GM12892 (cell line): Measurements from ENCODE around the gene CLDND1.

Experiments
- DNase-seq: peaks from one replicate; pipeline ENCODE4 v3.0.0; 2011; ENCODE audit not compliant: insufficient read length
- FAIRE-seq: peaks from 2 replicates; lab custom pipeline; 2011; peaks lifted over from hg19 to GRCh38; lab: Jason Lieb, UNC
- POLR2A ChIP-seq: IDR thresholded peaks from 2 replicates; pipeline ENCODE4 v1.6.1; 2011; ENCODE audit warnings: low read depth, low read length, control low read depth
- POLR2AphosphoS5 ChIP-seq: IDR thresholded peaks from 2 replicates; pipeline ENCODE4 v1.6.1; 2011; ENCODE audit warnings: low read depth, low read length, control low read depth
- TAF1 ChIP-seq: IDR thresholded peaks from 2 replicates; pipeline ENCODE4 v1.6.1; 2011; ENCODE audit warnings: low read depth, mild to moderate bottlenecking, control low read depth, low read length, borderline replicate concordance

The CLDND1 gene

GRCh38 chr3:98508582-98508981 lies 14.1 kb downstream of the CLDND1 start:
- no peak for FAIRE-seq
- DNase-seq = no peak

DNA sequence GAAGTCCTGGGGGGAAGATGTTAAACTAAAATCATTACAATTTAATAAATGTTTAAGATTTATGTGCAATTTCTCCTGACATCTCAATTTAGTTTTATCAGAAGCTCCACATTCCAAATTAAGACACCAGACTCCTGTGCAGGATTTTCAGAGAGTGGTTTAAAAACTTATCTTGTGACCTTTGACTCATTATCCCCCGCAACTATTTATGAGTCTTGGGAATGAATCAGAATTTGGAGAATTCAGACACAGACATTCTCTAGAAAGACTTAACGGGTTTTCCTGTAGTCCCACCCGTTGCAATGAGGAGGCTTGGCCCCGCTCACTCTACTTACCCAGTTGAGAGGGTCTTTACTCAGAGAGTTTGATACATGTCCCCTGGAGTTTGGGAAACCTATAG lies 18.2 kb downstream of the CLDND1 start:
- FAIRE-seq = no peak
- DNase-seq = no peak
- no peak for TF ChIP-seq POLR2A
- no peak for TF ChIP-seq TAF1
- no peak for TF ChIP-seq POLR2AphosphoS5

More at GRCh38 chr3:98508582-98508981, 14.1 kb downstream of the CLDND1 start:
- TF ChIP-seq TAF1 = no peak
- TF ChIP-seq POLR2A = no peak
- TF ChIP-seq POLR2AphosphoS5 = no peak

DNA sequence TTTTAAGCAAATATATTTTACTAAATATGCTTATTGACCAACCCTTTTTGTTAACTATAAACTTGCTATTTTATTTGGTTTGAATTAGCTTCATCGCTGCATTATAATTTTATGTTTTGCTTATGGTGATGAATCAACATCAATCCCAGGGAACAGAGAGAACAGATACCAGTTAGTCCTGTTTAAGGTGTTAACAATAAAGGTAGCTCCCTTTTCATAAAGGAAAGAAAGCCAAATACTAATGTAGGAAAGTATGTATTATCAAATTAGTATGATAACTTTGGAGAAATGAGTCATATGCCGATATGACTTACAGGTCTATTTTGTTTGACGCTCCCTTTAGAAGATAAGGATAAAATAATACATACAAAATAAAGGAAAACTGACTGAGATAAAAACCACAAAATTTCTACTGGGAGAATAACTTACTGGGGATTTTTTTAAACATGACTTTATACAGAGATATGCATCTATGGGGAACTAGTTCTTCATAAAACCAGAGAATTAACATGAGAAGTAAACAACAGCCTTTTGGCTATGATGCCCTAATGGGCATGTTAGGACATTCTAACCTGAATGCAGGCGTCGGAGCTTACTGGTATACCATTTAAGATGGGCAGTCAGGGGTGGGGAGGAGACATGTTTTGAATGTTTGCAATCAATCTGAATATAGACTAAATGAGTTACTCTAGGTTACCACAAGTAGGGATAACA lies 20.7 kb downstream of the CLDND1 start:
- FAIRE-seq = no peak
- TF ChIP-seq POLR2AphosphoS5 (no peak), TAF1 (no peak), POLR2A (no peak)
- DNase-seq = no peak

- FAIRE-seq = no peak
- TF ChIP-seq POLR2A = no peak
- no peak for TF ChIP-seq TAF1
- no peak for TF ChIP-seq POLR2AphosphoS5
- DNase-seq = no peak
Measured at GRCh38 chr3:98501270-98501669, 21.4 kb downstream of the CLDND1 start.

GRCh38 chr3:98500019-98500418 lies 22.7 kb downstream of the CLDND1 start:
- FAIRE-seq (no peak), DNase-seq (no peak)
- TF ChIP-seq POLR2AphosphoS5 (no peak), POLR2A (no peak), TAF1 (no peak)

- no peak for TF ChIP-seq POLR2A
- no peak for TF ChIP-seq POLR2AphosphoS5
- FAIRE-seq (no peak), DNase-seq (no peak)
Measured at GRCh38 chr3:98497381-98497780, 25.3 kb downstream of the CLDND1 start, which contains the start of gene OR5K2. TSS of gene OR5K2 (plus strand) at chr3:98497681. CDS start at chr3:98497681, 0 bp downstream.

GRCh38 chr3:98483626-98484025 lies 39.1 kb downstream of the CLDND1 start:
- FAIRE-seq (no peak), DNase-seq (no peak)
- TF ChIP-seq POLR2A (no peak), POLR2AphosphoS5 (no peak), TAF1 (no peak)

DNA sequence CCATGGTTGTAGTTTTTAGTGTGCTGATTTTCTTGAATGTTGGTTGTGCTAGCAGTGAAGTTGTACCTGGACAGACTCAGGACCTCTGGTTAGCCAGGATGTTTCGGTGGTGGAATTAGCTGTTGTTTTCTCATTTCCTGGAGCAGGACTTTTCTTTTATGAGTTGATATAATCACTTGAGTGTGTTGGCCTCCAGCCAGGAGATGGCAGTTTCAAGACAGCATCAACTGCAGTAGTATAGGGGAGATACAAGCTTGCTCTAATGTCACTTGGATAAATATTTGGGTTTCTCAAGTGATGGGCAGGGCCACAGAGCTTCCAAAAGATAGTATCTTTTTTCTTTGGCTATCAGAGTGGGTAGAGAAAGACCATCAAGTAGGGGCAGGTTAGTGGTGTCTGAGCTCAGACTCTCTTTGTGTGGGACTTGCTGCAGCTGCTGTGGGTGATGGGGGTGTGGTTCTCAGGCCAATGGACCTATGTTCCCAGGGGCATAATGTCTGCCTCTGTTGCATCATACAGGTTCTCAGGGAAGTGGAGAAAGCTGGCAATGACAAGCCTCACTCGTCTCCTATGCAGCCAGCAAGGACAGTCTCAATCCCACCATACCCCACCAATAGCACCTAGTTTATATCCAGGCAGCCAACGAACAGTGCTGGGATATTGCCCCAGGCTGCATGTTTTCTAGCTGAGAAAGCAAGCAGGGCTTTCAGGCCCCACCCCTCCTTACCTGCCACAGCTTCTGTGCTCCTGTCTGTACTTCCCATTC lies 39.8 kb downstream of the CLDND1 start:
- no peak for TF ChIP-seq POLR2AphosphoS5
- no peak for TF ChIP-seq POLR2A
- no peak for TF ChIP-seq TAF1
- no peak for FAIRE-seq
- DNase-seq = no peak
